ENCODE results near the gene KNG1. TPM values are rescaled to one million over a fixed set of nuclear protein-coding genes. Genes with fewer than 3 reads are reported as not detected.

Gene KNG1
- polyA plus RNA-seq, 2 of the 4 experiments (the other 2 are of a cell fraction), result 0.05 TPM; not detected in 1

GRCh38 chr3:186772281-186772694, 55.1 kb downstream of the KNG1 start:
- Histone ChIP-seq H3K9me3 (no peaks in the 10 kb centered on the region), H3K4me3 (no peak overlapping the region), H3K4me2 (no peak overlapping the region), H3K27ac (no peak overlapping the region), H3K4me1 (no peaks in the 10 kb centered on the region)
- no peak for TF ChIP-seq CEBPB (IDR thresholded peaks at IDR 0.05)
- TF ChIP-seq BHLHE40 (IDR thresholded peaks at IDR 0.05; ENCODE audit: low read depth, low read length), result no peak
- TF ChIP-seq NPAS2 (CRISPR knock-in tag; IDR thresholded peaks at IDR 0.05; ENCODE audit: borderline replicate concordance), result no peak
- TF ChIP-seq, protein P1, sequence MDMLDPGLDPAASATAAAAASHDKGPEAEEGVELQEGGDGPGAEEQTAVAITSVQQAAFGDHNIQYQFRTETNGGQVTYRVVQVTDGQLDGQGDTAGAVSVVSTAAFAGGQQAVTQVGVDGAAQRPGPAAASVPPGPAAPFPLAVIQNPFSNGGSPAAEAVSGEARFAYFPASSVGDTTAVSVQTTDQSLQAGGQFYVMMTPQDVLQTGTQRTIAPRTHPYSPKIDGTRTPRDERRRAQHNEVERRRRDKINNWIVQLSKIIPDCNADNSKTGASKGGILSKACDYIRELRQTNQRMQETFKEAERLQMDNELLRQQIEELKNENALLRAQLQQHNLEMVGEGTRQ (IDR thresholded peaks at IDR 0.05), result no peak
- no peak for TF ChIP-seq NFE2L2 (conservative IDR thresholded peaks at IDR 0.05; ENCODE audit: low read length)
- TF ChIP-seq JUNB (IDR thresholded peaks at IDR 0.05), result no peak
- TF ChIP-seq SMC3 (IDR thresholded peaks at IDR 0.05), result no peak
- TF ChIP-seq ELK1 (IDR thresholded peaks at IDR 0.05; ENCODE audit: low read depth, low read length), result no peak
- TF ChIP-seq RCOR1 (IDR thresholded peaks at IDR 0.05; ENCODE audit: low read depth, low read length), result no peak
- TF ChIP-seq EHF (CRISPR knock-in tag; IDR thresholded peaks at IDR 0.05), result no peak
- TF ChIP-seq ZSCAN20 (CRISPR knock-in tag; IDR thresholded peaks at IDR 0.05), result no peak
- no peak for TF ChIP-seq TFCP2L1 (CRISPR knock-in tag; IDR thresholded peaks at IDR 0.05)
- no peak for TF ChIP-seq SREBF2 (IDR thresholded peaks at IDR 0.05)
- TF ChIP-seq MAFK (IDR thresholded peaks at IDR 0.05; ENCODE audit: partially characterized antibody), result no peak
- TF ChIP-seq HMGXB4 (CRISPR knock-in tag; IDR thresholded peaks at IDR 0.05; ENCODE audit: borderline replicate concordance), result no peak
- no peak for TF ChIP-seq POLR2AphosphoS2 (conservative IDR thresholded peaks at IDR 0.05; ENCODE audit: low read length)
- TF ChIP-seq, protein P2, sequence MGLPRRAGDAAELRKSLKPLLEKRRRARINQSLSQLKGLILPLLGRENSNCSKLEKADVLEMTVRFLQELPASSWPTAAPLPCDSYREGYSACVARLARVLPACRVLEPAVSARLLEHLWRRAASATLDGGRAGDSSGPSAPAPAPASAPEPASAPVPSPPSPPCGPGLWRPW (IDR thresholded peaks at IDR 0.05), result no peak
- TF ChIP-seq ZNF302 (CRISPR knock-in tag; IDR thresholded peaks at IDR 0.05), result no peak
- TF ChIP-seq, protein P3, sequence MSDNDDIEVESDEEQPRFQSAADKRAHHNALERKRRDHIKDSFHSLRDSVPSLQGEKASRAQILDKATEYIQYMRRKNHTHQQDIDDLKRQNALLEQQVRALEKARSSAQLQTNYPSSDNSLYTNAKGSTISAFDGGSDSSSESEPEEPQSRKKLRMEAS (IDR thresholded peaks at IDR 0.05), result no peak
- FAIRE-seq (no peak), DNase-seq (ENCODE audit: low read depth in 1 of 2, low spot score in 1 of 2) (no peak), ATAC-seq (no peak)
- WGBS (ENCODE audit: missing lambda C conversion rate), result 93% methylated on average over 23 of the region's 26 CpGs
- CTCF ChIA-PET, result no interaction called here
- POLR2A ChIA-PET, result interaction anchor here (1.2 kb wide), 1 partner anchor 11 kb away, joined by 5 read pairs; the partner anchor contains the start of gene EIF4A2

DNA sequence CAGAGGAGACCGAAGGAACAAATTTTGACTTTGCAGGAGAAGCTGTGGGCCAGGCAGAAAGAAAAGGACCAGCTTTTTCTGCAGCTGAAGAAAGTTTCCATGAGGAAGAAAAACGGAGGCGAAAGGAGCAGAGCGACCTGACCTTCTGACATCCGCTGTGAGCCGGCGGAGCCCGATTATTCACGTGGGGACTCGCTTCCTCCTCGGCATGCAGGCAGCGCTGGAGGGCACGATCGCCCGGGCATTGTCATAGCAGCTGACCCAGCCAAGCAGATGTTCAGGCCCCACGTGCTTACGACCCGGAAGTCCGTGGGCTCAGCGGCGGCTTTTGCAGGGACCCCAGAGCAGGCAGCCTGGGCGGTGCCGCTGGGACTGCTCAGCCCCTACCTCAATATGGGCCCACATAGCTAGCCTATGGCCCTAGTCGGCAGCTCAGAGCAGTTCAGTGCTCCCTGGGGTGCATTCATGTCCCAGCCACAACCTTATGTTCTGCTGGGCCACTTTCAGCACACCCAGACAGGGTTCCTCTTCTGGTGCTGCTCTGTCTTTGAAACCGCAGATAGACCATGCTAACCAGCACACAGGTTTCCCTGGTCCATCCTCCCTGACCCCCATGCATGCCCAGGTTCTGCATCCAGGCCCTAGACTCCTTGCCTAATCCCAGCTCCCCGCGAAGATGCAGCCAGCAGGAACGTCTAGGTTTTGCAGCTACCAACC, 55.7 kb downstream of the KNG1 start:
- Histone ChIP-seq H3K4me3 (no peak overlapping the region), H3K4me1 (no peaks in the 10 kb centered on the region), H3K4me2 (no peak overlapping the region), H3K9me3 (no peaks in the 10 kb centered on the region), H3K27ac (no peak overlapping the region)
- 91% methylated on average over 25 of the region's 28 CpGs for WGBS (ENCODE audit: missing lambda C conversion rate)
- no peak; a peak in 1 of 6 replicates for ATAC-seq
- ChIA-PET POLR2A (interaction anchor here (1.2 kb wide), 1 partner anchor 11 kb away, joined by 5 read pairs; the partner anchor contains the start of gene EIF4A2), CTCF (interaction anchor here (0.9 kb wide), 1 partner anchor 16 kb away, joined by 3 read pairs; no protein-coding TSS in a partner anchor)
- TF ChIP-seq EHF (CRISPR knock-in tag; IDR thresholded peaks at IDR 0.05), result no peak
- no peak for TF ChIP-seq CEBPB (IDR thresholded peaks at IDR 0.05)
- DNase-seq (ENCODE audit: low read depth in 1 of 2, low spot score in 1 of 2), result no peak
- no peak for FAIRE-seq

- CTCF ChIA-PET, result no interaction called here
- peak; percentile 30 to 53; a peak in 3 of 6 replicates for ATAC-seq
Observed at GRCh38 chr3:186775999-186776398, 58.8 kb downstream of the KNG1 start.

More at GRCh38 chr3:186775999-186776398, 58.8 kb downstream of the KNG1 start:
- no peak overlapping the region for H3K4me2 ChIP-seq
- H3K9me3 ChIP-seq, result no peaks in the 10 kb centered on the region
- no peak overlapping the region for H3K27ac ChIP-seq
- POLR2A ChIA-PET, result no interaction called here
- no peaks in the 10 kb centered on the region for H3K4me1 ChIP-seq
- no peak overlapping the region for H3K4me3 ChIP-seq
- FAIRE-seq (no peak), DNase-seq (ENCODE audit: low read depth in 1 of 2, low spot score in 1 of 2) (no peak)
- WGBS (ENCODE audit: missing lambda C conversion rate), result 78% methylated on average over 7 of the region's 8 CpGs
- TF ChIP-seq, protein P2 (IDR thresholded peaks at IDR 0.05), result no peak
- TF ChIP-seq ZNF302 (CRISPR knock-in tag; IDR thresholded peaks at IDR 0.05), result no peak
- TF ChIP-seq, protein P4, sequence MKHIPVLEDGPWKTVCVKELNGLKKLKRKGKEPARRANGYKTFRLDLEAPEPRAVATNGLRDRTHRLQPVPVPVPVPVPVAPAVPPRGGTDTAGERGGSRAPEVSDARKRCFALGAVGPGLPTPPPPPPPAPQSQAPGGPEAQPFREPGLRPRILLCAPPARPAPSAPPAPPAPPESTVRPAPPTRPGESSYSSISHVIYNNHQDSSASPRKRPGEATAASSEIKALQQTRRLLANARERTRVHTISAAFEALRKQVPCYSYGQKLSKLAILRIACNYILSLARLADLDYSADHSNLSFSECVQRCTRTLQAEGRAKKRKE (CRISPR knock-in tag; IDR thresholded peaks at IDR 0.05; ENCODE audit: low read depth), result no peak

All from A549 (cell line).